T follicular helper cell (primary cell): ENCODE data around the gene DNAJB13.

Experiments
- DNase-seq: peaks from one replicate; pipeline ENCODE4 v3.0.0-alpha.2; 2020; ENCODE audit warnings: low read depth

The DNAJB13 gene

GRCh38 chr11:73951797-73952196 is 971 bp downstream of the DNAJB13 start:
- DNase-seq: no peak

- DNase-seq: no peak
These were observed 6.2 kb downstream of the DNAJB13 start for GRCh38 chr11:73956876-73957653.

GRCh38 chr11:73957654-73958361 is 7.0 kb downstream of the DNAJB13 start:
- no peak for DNase-seq

GRCh38 chr11:73958521-73959141 is 7.8 kb downstream of the DNAJB13 start:
- DNase-seq: no peak

GRCh38 chr11:73961321-73961720 is 10.5 kb downstream of the DNAJB13 start:
- DNase-seq: no peak

GRCh38 chr11:73962101-73962705 is 11.4 kb downstream of the DNAJB13 start:
- no peak for DNase-seq

GRCh38 chr11:73963861-73964260 is 13.0 kb downstream of the DNAJB13 start:
- no peak for DNase-seq

- no peak for DNase-seq
These were observed 14.4 kb downstream of the DNAJB13 start for GRCh38 chr11:73965076-73965763.

- no peak for DNase-seq
These were observed 14.9 kb downstream of the DNAJB13 start for GRCh38 chr11:73965764-73966121.

- no peak for DNase-seq
These were observed 17.6 kb downstream of the DNAJB13 start for GRCh38 chr11:73968356-73968966.

GRCh38 chr11:73969091-73969490 is 18.3 kb downstream of the DNAJB13 start:
- no peak for DNase-seq

- no peak for DNase-seq
These were observed 19.4 kb downstream of the DNAJB13 start for GRCh38 chr11:73969991-73970800.

GRCh38 chr11:73971175-73971719 is 20.4 kb downstream of the DNAJB13 start:
- DNase-seq: no peak

GRCh38 chr11:73972187-73972586 is 21.4 kb downstream of the DNAJB13 start:
- DNase-seq: no peak

GRCh38 chr11:73972620-73973449 is 22.0 kb downstream of the DNAJB13 start:
- DNase-seq: no peak

GRCh38 chr11:73974604-73975478 is 24.0 kb downstream of the DNAJB13 start:
- DNase-seq: no peak

GRCh38 chr11:73975479-73975757 is 24.6 kb downstream of the DNAJB13 start:
- DNase-seq: no peak

- no peak for DNase-seq
These were observed 25.8 kb downstream of the DNAJB13 start for GRCh38 chr11:73976451-73977151.
